Left renal pelvis (tissue), 4 donors: ENCODE results near the gene SYT12. TPM values are rescaled to one million over a fixed set of nuclear protein-coding genes. Genes with fewer than 3 reads are reported as not detected.
"Not testable (repeated sequence)": the region's sequence is repeated elsewhere in the genome, so short reads cannot be mapped to it uniquely, and the experiment has no call there.

Experiments
- DNase-seq, 4 donors: peaks; one replicate each; pipeline ENCODE4 v3.0.0-alpha.2; 2013; ENCODE audit warnings: low read depth in 4 of 4, low spot score in 3 of 4
- polyA plus RNA-seq, 4 donors: library from polyadenylated mRNA; unstranded; fragments of 120-200 nt; gene quantifications; one replicate each; pipeline ENCODE4 v1.2.1, GENCODE V29; 2013; ENCODE audit not compliant: insufficient read length in 4 of 4

The SYT12 gene
- under 1 TPM; 0.09 to 0.47 (median 0.15) TPM for polyA plus RNA-seq

GRCh38 chr11:67022961-67023956, at the start of gene SYT12:
Gene SYT12, plus strand, starts transcription at chr11:67023134. Its CDS starts 7,011 bp downstream, at chr11:67030145.
- DNase-seq: no peak

GRCh38 chr11:66973956-66974580, 48.9 kb upstream of the SYT12 start:
- DNase-seq: no peak

- no peak for DNase-seq
Measured at GRCh38 chr11:66974724-66975404, 48.1 kb upstream of the SYT12 start, which contains the start of gene C11orf86. Gene C11orf86, plus strand, starts transcription at chr11:66975304. Its CDS starts 59 bp downstream, at chr11:66975363.

GRCh38 chr11:66975405-66976027, 47.4 kb upstream of the SYT12 start:
- no peak for DNase-seq

DNA sequence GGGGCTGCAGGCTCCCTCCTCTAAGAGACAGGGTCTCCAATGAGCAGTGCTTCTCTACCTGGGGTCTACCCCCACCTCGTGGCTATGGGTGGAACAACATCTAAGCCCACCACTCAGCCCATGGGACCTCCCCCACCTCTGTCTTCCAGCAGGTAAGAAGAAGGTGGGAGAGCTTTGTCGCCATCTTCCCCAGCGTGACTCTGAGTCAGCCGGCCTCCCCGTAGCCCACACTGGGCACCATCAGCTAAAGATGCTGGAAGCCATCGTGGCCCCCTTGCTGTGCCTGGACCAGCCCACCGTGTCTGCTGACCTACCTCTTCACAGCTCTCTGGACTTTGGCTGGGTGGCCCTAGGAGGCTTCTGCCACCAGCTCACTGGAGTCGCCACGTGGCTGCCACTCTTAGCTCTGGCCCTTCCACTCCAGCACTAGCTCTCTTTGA, 46.9 kb upstream of the SYT12 start:
- no peak for DNase-seq

GRCh38 chr11:66976925-66977324, 46.0 kb upstream of the SYT12 start:
- DNase-seq: no peak

- DNase-seq: no peak
Measured at GRCh38 chr11:66978229-66978628, 44.7 kb upstream of the SYT12 start.

GRCh38 chr11:66978717-66979116, 44.2 kb upstream of the SYT12 start:
- no peak for DNase-seq

DNA sequence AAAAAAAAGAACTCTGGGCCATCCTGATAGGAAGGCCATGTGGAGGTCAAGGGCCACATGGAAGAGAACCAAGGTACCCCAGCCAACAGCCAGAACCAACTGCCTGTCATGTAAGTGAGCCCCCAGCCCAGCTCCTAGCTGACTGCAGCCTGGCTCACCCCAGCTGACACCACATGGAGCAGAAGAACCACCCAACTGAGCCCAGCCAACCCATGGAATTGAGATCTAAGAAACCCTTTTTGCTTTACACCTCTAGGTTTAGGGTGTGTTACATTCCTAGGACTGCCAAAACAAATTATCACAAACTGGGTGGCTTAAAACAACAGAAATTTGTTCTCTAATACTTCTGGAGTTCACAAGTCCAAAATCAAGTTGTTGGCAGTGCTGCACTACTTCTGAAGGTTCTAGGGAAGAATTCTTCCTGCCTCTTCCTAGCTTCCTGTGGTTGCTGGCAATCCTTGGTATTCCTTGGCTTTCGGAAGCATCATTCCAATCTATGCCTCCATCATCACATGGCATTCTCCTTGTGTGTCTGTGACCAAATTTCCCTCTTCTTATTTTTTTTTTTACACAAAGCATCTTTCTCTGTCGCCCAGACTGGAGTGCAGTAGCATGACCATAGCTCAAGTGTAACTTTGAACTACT, 43.5 kb upstream of the SYT12 start:
- no peak for DNase-seq

GRCh38 chr11:66981976-66982578, 40.9 kb upstream of the SYT12 start:
- no peak for DNase-seq

DNA sequence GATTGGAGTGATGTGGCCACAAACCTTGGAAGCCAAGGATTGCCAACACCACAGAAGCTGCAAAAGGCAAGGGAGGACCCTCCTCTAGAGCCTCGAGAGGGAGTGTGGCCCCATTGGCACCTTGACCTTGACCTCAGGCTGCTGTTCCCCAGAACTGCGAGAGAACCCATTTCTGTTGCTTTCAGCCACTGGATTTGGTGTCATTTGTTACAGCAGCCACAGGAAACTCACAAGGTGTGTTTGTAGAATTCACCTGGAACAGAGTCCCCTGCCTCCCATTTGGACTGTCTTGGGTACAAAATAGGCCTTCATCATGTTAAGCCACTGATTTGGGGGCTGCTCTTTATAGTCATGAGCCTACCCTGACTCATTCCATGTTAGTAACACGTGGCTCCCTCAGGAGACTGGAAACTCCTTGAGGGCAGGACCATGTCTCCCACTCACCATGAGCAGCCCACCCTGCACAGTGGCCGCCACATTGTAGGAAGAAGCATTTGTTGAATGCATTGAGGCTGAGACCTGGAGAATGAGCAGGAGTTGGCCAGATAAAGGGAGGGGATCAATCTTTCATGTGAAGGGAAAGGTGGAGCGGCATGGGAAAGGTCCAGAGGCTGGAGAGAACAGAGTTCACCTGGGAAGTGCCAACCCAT, 39.5 kb upstream of the SYT12 start:
- no peak for DNase-seq

- no peak for DNase-seq
Measured at GRCh38 chr11:66985508-66986177, 37.3 kb upstream of the SYT12 start.

- DNase-seq: no peak
Measured at GRCh38 chr11:66986178-66986545, 36.8 kb upstream of the SYT12 start.

DNA sequence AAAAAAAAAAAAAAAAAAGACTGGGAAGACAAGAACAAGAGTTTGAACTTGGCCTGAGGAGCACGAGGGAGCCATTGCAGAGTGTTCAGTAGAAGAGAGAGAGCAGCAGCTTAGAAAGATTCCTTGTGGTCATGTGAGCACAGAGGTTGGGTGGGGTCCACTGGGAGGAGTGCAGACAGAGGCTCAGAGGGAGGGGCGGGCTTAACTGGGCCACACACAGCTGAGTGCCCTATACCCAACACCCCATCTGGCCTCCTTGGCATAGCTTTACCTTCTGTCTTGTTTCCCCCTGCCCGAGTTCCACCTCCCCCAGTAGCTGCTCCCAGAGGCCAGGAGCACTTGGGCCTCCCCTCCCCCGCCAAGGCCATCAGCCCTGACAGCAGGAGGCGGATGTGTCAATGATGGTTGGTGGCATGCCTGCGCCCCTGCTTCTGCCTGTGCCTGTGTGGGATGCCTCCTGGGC, 35.7 kb upstream of the SYT12 start:
- DNase-seq: no peak

DNA sequence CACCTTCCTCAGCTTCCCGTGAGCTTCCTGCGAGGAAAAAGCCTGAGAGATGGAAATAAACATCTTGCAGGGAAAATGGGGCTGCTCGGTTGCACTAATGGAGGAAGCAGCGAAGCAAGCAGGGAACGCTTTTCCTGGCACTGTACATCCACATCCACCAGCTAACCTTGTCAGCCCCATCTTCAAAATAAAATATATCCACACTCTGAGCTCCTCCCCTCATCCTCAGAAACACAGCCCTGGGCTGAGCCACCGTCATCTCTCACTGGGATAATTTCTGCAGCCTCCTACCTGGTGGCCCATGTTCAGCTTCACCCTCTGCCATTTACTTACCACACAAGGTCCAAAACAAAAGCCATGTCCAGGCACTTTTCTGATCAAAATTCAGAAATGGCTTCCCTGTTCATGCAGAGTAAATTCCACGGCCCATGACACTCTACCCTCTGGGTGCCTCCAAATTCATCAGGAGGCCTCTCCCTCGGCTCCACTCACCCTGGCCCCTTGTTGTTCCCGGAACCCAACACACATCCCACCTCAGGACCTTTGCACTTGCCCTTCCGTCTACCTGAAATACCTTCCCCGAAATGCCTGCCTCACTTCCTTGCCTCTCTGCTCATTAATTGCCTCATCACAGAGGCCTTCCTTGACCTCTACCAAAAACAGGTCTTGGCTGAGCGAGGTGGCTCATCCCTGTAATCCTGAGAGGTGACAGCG, 34.9 kb upstream of the SYT12 start:
- no peak for DNase-seq

DNA sequence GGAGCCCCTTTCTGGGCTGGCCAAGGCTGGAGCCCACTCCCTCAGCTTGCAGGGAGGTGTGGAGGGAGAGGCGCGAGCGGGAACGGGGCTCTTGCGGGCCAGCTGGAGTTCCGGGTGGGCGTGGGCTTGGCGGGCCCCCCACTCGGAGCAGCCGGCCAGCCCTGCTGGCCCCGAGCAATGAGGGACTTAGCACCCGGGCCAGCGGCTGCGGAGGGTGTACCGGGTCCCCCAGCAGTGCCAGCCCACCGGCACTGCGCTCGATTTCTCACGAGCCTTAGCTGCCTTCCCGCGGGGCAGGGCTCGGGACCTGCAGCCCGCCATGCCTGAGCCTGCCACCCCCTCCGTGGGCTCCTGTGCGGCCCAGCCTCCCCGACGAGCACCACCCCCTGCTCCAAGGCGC, 34.2 kb upstream of the SYT12 start:
- not testable (repeated sequence) for DNase-seq

DNA sequence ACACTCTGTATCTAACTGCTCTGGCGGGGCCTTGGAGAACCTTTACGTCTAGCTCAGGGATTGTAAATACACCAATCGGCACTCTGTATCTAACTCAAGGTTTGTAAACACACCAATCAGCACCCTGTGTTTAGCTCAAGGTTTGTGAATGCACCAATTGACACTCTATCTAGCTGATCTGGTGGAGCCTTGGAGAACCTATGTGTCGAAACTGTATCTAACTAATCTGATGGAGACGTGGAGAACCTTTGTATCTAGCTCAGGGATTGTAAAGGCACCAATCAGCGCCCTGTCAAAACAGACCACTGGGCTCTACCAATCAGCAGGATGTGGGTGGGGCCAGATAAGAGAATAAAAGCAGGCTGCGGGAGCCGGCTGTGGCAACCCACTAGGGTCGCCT, 33.6 kb upstream of the SYT12 start:
- not testable (repeated sequence) for DNase-seq

DNA sequence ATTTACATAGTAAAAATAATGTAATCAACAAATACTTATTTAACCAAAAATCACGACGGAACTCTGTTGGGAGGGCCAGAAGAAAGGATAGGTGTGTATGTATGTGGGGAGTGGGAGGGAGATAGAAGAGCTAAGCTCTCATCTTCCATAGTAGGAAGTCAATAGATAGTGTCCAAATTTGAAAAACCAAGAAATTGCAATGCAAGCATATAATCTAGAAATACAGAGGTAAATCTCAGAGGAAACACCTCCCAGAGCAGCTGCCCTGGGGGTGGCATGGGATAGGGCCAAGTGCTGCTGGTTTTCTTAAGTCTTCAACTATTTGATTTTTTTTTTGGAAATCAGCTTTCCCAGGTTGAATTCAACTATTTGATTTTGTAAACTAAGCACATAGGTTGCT, 30.9 kb upstream of the SYT12 start:
- DNase-seq: no peak
